OCI-LY7 (cell line): ENCODE data around the gene ROPN1L. TPM values are rescaled to one million over a fixed set of nuclear protein-coding genes. Genes with fewer than 3 reads are reported as not detected.

Experiments
- BruUV-seq: library from RNA; stranded (reverse); fragments of 400-500 nt; replicated peaks from 2 replicates; lab custom pipeline; 2021; lab: Mats Ljungman, UMichigan
- CTCF ChIA-PET: fragments of 300-600 bp; sonication (Branson Sonifier 250); formaldehyde crosslinking; loops from one replicate; lab custom pipeline; 2022; ENCODE audit warnings: antibody characterized with exemption; ENCODE audit not compliant: unreplicated experiment; lab: Charles Lee
- POLR2A ChIA-PET: fragments of 300-600 bp; sonication (Branson Sonifier 250); formaldehyde crosslinking; loops from one replicate; lab custom pipeline; 2022; ENCODE audit warnings: antibody characterized with exemption; lab: Charles Lee
- DNase-seq: peaks from one replicate; pipeline ENCODE4 v3.0.0-alpha.2; 2015; ENCODE audit warnings: low spot score
- H2AFZ ChIP-seq: fragments of 200-600 bp; sonication (generic), shearing (Covaris generic); 2 replicates; pipeline ENCODE4 v1.6.1; 2014; ENCODE audit warnings: mild to moderate bottlenecking, antibody characterized with exemption, low read length, moderate library complexity
- H3K27ac ChIP-seq: fragments of 200-600 bp; sonication (generic); 2 replicates; pipeline ENCODE4 v1.5.1; 2014; ENCODE audit warnings: mixed run types, low read depth, mild to moderate bottlenecking, moderate library complexity, low read length, inconsistent platforms; ENCODE audit not compliant: poor library complexity, severe bottlenecking
- H3K36me3 ChIP-seq: fragments of 200-600 bp; sonication (generic); 2 replicates; pipeline ENCODE4 v1.6.1; 2014; ENCODE audit warnings: mild to moderate bottlenecking, antibody characterized with exemption, low read length, moderate library complexity, mixed read lengths; ENCODE audit not compliant: insufficient read depth
- H3K4me1 ChIP-seq: fragments of 200-600 bp; sonication (generic); 2 replicates; pipeline ENCODE4 v1.5.1; 2014; ENCODE audit warnings: mild to moderate bottlenecking, low read length; ENCODE audit not compliant: insufficient read depth, poor library complexity, severe bottlenecking
- H3K4me2 ChIP-seq: fragments of 200-600 bp; sonication (generic); 2 replicates; pipeline ENCODE4 v1.6.1; 2014; ENCODE audit warnings: mild to moderate bottlenecking, low read length
- H3K4me3 ChIP-seq: fragments of 200-600 bp; sonication (generic); 2 replicates; pipeline ENCODE4 v1.5.1; 2014; ENCODE audit warnings: mild to moderate bottlenecking, low read depth, low read length; ENCODE audit not compliant: poor library complexity, severe bottlenecking
- H3K79me2 ChIP-seq: fragments of 200-600 bp; sonication (generic); 2 replicates; pipeline ENCODE4 v1.6.1; 2016; ENCODE audit warnings: low read depth, mild to moderate bottlenecking, low read length, moderate library complexity, mixed read lengths; ENCODE audit not compliant: insufficient read depth
- H3K9me2 ChIP-seq: fragments of 200-600 bp; sonication (generic); 2 replicates; pipeline ENCODE4 v1.6.1; 2016; ENCODE audit warnings: mild to moderate bottlenecking, low read length, mixed read lengths; ENCODE audit not compliant: insufficient read depth
- H3K9me3 ChIP-seq: fragments of 200-600 bp; sonication (generic); 2 replicates; pipeline ENCODE4 v1.6.1; 2014; ENCODE audit warnings: mild to moderate bottlenecking, mixed run types, low read length, mixed read lengths
- H4K20me1 ChIP-seq: fragments of 200-600 bp; sonication (generic); 2 replicates; pipeline ENCODE4 v1.6.1; 2014; ENCODE audit warnings: mild to moderate bottlenecking, antibody characterized with exemption, low read length, moderate library complexity, mixed read lengths; ENCODE audit not compliant: insufficient read depth
- CTCF ChIP-seq: fragments of 200-600 bp; sonication (generic); conservative IDR thresholded peaks from 2 replicates; pipeline ENCODE4 v1.5.1; 2014; ENCODE audit warnings: mild to moderate bottlenecking, antibody characterized with exemption, low read length, moderate library complexity, mixed read lengths
- EZH2phosphoT487 ChIP-seq: fragments of 200-600 bp; sonication (generic); IDR thresholded peaks from 2 replicates; pipeline ENCODE4 v1.6.1; 2018; ENCODE audit warnings: low read depth, borderline replicate concordance, mild to moderate bottlenecking, mixed run types, antibody characterized with exemption, low read length, moderate library complexity, mixed read lengths
- intact Hi-C: fragments of 100-400 bp; cut with micrococcal nuclease; formaldehyde crosslinking; loops from one replicate; pipeline ENCODE4 v1.10.0; 2022; ENCODE audit not compliant: unreplicated experiment
- total RNA-seq, 2 experiments: library from RNA; depleted of rRNA in 1 of 2; stranded (reverse); fragments of >200 nt in 1 of 2; shearing (Covaris generic) in 1 of 2; gene quantifications; 2 replicates each; pipeline ENCODE4 v1.2.3, GENCODE V29; 2014 to 2022

Gene ROPN1L
- total RNA-seq, 2 experiments from 2014 or later = 0.35 to 0.36 TPM

- Histone ChIP-seq H3K4me1 (no peaks in the 10 kb centered on the region), H3K9me2 (no peaks in the 10 kb centered on the region), H3K4me2 (no peak overlapping the region), H3K36me3 (peaks cover 90% of the 10 kb centered on the region), H3K79me2 (no peaks in the 10 kb centered on the region), H3K9me3 (no peaks in the 10 kb centered on the region), H4K20me1 (no peaks in the 10 kb centered on the region), H3K4me3 (no peak overlapping the region), H2AFZ (no peak overlapping the region), H3K27ac (no peak overlapping the region)
- BruUV-seq = no TSS peak
- intact Hi-C loops = no loop called here
- no peak for DNase-seq
- CTCF ChIA-PET = no interaction called here
- POLR2A ChIA-PET = interaction anchor here (0.6 kb wide), 1 partner anchor 176 kb away, joined by 4 read pairs; no protein-coding TSS in a partner anchor
- TF ChIP-seq CTCF (no peak), EZH2phosphoT487 (no peak)
Observed at GRCh38 chr5:10431415-10431814, 10.3 kb upstream of the ROPN1L start.

- Histone ChIP-seq H2AFZ (no peak overlapping the region), H3K36me3 (peaks cover 81% of the 10 kb centered on the region), H3K4me2 (no peak overlapping the region), H3K27ac (no peak overlapping the region), H3K79me2 (no peaks in the 10 kb centered on the region), H3K4me1 (no peaks in the 10 kb centered on the region), H3K4me3 (no peak overlapping the region), H3K9me3 (no peaks in the 10 kb centered on the region), H3K9me2 (no peaks in the 10 kb centered on the region), H4K20me1 (no peaks in the 10 kb centered on the region)
- BruUV-seq = no TSS peak
- ChIA-PET POLR2A (interaction anchor here (0.6 to 0.7 kb wide), 2 partner anchors 177 to 647 kb away, joined by 3 to 4 read pairs; no protein-coding TSS in a partner anchor), CTCF (no interaction called here)
- DNase-seq = no peak
- TF ChIP-seq CTCF = no peak
- no peak for TF ChIP-seq EZH2phosphoT487
- intact Hi-C loops = no loop called here
Observed at GRCh38 chr5:10432059-10433008, 9.3 kb upstream of the ROPN1L start.

- no peak overlapping the region for H3K4me3 ChIP-seq
- H3K4me1 ChIP-seq = no peaks in the 10 kb centered on the region
- TF ChIP-seq EZH2phosphoT487 (no peak), CTCF (no peak)
- H3K36me3 ChIP-seq = peaks cover 76% of the 10 kb centered on the region
- H3K4me2 ChIP-seq = no peak overlapping the region
- POLR2A ChIA-PET = interaction anchor here (0.6 to 1.1 kb wide), 2 partner anchors 63 to 77 kb away, joined by 3 read pairs; no protein-coding TSS in a partner anchor
- H2AFZ ChIP-seq = no peak overlapping the region
- no peak for DNase-seq
- intact Hi-C loops = no loop called here
- CTCF ChIA-PET = no interaction called here
- H3K27ac ChIP-seq = no peak overlapping the region
- BruUV-seq = no TSS peak
- no peaks in the 10 kb centered on the region for H3K9me2 ChIP-seq
- H3K79me2 ChIP-seq = no peaks in the 10 kb centered on the region
- no peaks in the 10 kb centered on the region for H3K9me3 ChIP-seq
- H4K20me1 ChIP-seq = no peaks in the 10 kb centered on the region
Observed at GRCh38 chr5:10434392-10434791, 7.3 kb upstream of the ROPN1L start.
